ENCODE data around the gene SCN4B. TPM values are rescaled to one million over a fixed set of nuclear protein-coding genes. Genes with fewer than 3 reads are reported as not detected.

Gene SCN4B
- total RNA-seq, 1 donor from 2014 or later = 12.9 TPM

- intact Hi-C loops (cut with micrococcal nuclease) = no loop called here
- no peaks in the 10 kb centered on the region for H3K36me3 ChIP-seq
- no peak overlapping the region for H3K27ac ChIP-seq (replicated peaks)
- no peaks in the 10 kb centered on the region for H3K4me1 ChIP-seq
- H3K27me3 ChIP-seq (ENCODE audit: low read depth) = peaks cover 10% of the 10 kb centered on the region
- no peak for DNase-seq
- H3K4me3 ChIP-seq = no peak overlapping the region
- H3K9me3 ChIP-seq (replicated peaks) = no peaks in the 10 kb centered on the region
- no peak for TF ChIP-seq CTCF (IDR thresholded peaks at IDR 0.05; ENCODE audit: borderline replicate concordance)
These were observed 15.8 kb downstream of the SCN4B start for GRCh38 chr11:118136801-118137200.

DNA sequence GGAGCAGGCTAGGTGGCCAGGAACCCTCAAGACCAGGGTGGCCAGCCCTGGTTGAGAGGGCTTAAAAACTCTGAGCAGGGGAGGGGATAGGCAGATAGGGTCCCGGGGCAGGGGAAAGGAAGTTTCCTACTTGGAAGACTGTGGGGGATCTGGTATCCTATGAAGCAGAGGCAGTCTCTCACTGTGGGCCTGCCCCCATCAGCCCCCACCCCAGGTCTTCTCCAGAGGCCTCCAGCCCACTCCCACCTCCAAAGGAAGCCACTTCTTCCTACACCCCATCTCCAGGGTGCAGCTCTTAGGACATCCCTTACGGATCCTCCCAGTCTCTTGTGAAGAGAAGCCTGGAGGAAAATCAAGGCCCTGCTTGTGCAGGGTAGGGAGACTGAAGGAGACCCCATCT is 16.3 kb downstream of the SCN4B start:
- no peak for DNase-seq
- Histone ChIP-seq H3K27ac (replicated peaks) (no peak overlapping the region), H3K4me3 (no peak overlapping the region), H3K27me3 (ENCODE audit: low read depth) (peaks cover 9% of the 10 kb centered on the region), H3K9me3 (replicated peaks) (no peaks in the 10 kb centered on the region), H3K4me1 (no peaks in the 10 kb centered on the region), H3K36me3 (no peaks in the 10 kb centered on the region)
- intact Hi-C loops (cut with micrococcal nuclease) = no loop called here
- TF ChIP-seq CTCF (IDR thresholded peaks at IDR 0.05; ENCODE audit: borderline replicate concordance) = no peak

GRCh38 chr11:118135796-118136165 is 16.8 kb downstream of the SCN4B start:
- Histone ChIP-seq H3K27ac (replicated peaks) (no peak overlapping the region), H3K4me1 (peaks cover under 1% of the 10 kb centered on the region), H3K27me3 (ENCODE audit: low read depth) (peaks cover 9% of the 10 kb centered on the region), H3K36me3 (no peaks in the 10 kb centered on the region), H3K9me3 (replicated peaks) (no peaks in the 10 kb centered on the region), H3K4me3 (no peak overlapping the region)
- intact Hi-C loops (cut with micrococcal nuclease) = no loop called here
- no peak for DNase-seq
- no peak for TF ChIP-seq CTCF (IDR thresholded peaks at IDR 0.05; ENCODE audit: borderline replicate concordance)

GRCh38 chr11:118135051-118135795 is 17.4 kb downstream of the SCN4B start:
- Histone ChIP-seq H3K27ac (replicated peaks) (no peak overlapping the region), H3K4me3 (no peak overlapping the region), H3K9me3 (replicated peaks) (no peaks in the 10 kb centered on the region), H3K4me1 (peaks cover 3% of the 10 kb centered on the region), H3K27me3 (ENCODE audit: low read depth) (peaks cover 4% of the 10 kb centered on the region), H3K36me3 (no peaks in the 10 kb centered on the region)
- intact Hi-C loops (cut with micrococcal nuclease) = no loop called here
- no peak for TF ChIP-seq CTCF (IDR thresholded peaks at IDR 0.05; ENCODE audit: borderline replicate concordance)
- DNase-seq = no peak

DNA sequence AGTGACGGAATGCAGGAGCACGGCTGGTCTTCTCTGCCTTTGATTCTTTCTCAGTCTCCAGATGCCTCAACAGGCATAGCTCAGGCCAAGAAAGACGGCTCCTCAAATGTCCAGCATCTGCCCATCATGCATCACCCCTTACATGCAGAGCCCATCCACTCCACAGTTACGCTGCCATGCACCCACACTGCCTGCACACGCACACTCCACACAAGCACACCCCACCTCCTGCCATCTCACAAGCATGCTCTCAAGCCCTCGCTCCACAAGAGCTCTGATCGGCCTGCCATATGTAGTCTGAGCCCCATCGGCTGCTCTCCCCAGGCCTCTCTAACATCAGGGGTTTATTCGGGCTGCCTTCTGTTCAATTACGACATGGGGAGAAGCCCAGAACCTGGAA is 18.8 kb downstream of the SCN4B start:
- DNase-seq = no peak
- Histone ChIP-seq H3K27me3 (ENCODE audit: low read depth) (no peaks in the 10 kb centered on the region), H3K4me3 (no peak overlapping the region), H3K36me3 (no peaks in the 10 kb centered on the region), H3K27ac (replicated peaks) (no peak overlapping the region), H3K9me3 (replicated peaks) (no peaks in the 10 kb centered on the region), H3K4me1 (peaks cover 8% of the 10 kb centered on the region)
- intact Hi-C loops (cut with micrococcal nuclease) = no loop called here
- TF ChIP-seq CTCF (IDR thresholded peaks at IDR 0.05; ENCODE audit: borderline replicate concordance) = no peak
